ENCODE results near the gene MSL3B.
A peak's percentile ranks its signal among the peaks of the same experiment; 100 is the strongest.
"Not testable (repeated sequence)": the region's sequence is repeated elsewhere in the genome, so short reads cannot be mapped to it uniquely, and the experiment has no call there.

The MSL3B gene

GRCh38 chr2:233867993-233868532 lies at the start of gene MSL3B:
Gene MSL3B, minus strand, starts transcription at chr2:233868386.
- Histone ChIP-seq H3K4me3 (ENCODE audit: low read length in 2 of 2) (peak within 1 kb of the TSS; percentile 31 to 42), H3K27ac (ENCODE audit: low read depth in 1 of 2, low read length in 2 of 2) (no peak within 1 kb of the TSS), H3K9me3 (ENCODE audit: control insufficient read depth, low read length) (no peaks in the 10 kb centered on the region), H3K27me3 (ENCODE audit: control insufficient read depth in 1 of 2, insufficient read depth in 2 of 2, low read length in 1 of 2) (no peaks in the 10 kb centered on the region), H3K4me1 (ENCODE audit: control insufficient read depth in 1 of 2, insufficient read depth in 2 of 2, low read length in 2 of 2) (no peaks in the 10 kb centered on the region), H3K36me3 (ENCODE audit: control insufficient read depth in 1 of 2, insufficient read depth in 2 of 2, low read length in 1 of 2) (no peaks in the 10 kb centered on the region)
- intact Hi-C loops (cut with DNase I), result no loop called here
- DNase-seq (no peak), ATAC-seq (ENCODE audit: low FRiP score) (no peak)
- WGBS, 2 donors, result 9 to 10% methylated on average over 50 of the region's 50 CpGs

DNA sequence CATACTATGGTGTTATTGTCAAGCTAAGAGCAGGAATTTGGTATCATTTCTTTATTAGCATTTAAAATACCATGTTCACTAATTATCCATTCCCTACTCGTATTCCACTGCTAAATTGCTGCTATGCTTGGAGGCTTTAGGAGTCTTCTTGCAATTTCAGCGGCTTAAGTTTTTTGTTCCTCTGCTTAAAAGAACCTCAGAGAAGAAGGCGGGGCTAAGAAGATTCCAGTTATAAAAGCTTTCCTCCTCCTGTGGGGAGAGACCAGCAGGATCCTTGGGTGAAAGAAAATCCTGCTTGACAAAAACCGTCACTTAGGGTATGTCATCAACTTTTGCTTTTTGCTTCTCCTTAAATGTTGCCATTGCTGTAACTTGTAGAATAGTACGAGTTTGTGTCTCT lies 48.9 kb upstream of the MSL3B start, which contains the start of gene TRPM8:
TRPM8 (plus strand) TSS at position 258 of the 400 bp plus-strand sequence. CDS start 9,165 bp downstream, outside the sequence.
- Histone ChIP-seq H3K4me3 (ENCODE audit: low read length in 2 of 2) (no peak within 1 kb of the TSS), H3K4me1 (ENCODE audit: control insufficient read depth in 1 of 2, insufficient read depth in 2 of 2, low read length in 2 of 2) (no peaks in the 10 kb centered on the region), H3K36me3 (ENCODE audit: control insufficient read depth in 1 of 2, insufficient read depth in 2 of 2, low read length in 1 of 2) (no peaks in the 10 kb centered on the region), H3K27ac (ENCODE audit: low read depth in 1 of 2, low read length in 2 of 2) (no peak within 1 kb of the TSS), H3K9me3 (ENCODE audit: control insufficient read depth, low read length) (no peaks in the 10 kb centered on the region), H3K27me3 (ENCODE audit: control insufficient read depth in 1 of 2, insufficient read depth in 2 of 2, low read length in 1 of 2) (no peaks in the 10 kb centered on the region)
- ATAC-seq (ENCODE audit: low FRiP score), result no peak
- intact Hi-C loops (cut with DNase I), result no loop called here
- no peak for DNase-seq
- WGBS, 2 donors, result 31 to 33% methylated on average over 5 of the region's 5 CpGs

DNA sequence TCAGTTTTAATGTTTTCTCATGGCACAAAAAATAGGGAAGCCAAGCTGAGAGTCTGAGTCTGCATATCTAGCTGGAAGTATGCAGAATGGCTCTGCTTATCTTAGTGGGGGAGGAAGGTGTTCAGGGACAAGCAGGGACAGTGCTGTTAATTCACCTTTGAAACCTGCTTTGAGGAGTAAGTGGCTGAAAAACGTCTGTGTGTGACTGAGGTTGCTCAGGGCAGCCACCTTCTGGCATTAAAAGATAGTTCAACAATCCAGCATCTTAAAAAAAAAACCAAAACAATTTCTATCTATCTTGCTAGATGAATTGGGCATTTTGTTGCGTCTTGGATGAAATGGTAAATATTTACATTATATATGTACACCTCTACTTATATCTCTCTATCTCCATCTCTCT lies 46.9 kb upstream of the MSL3B start:
- Histone ChIP-seq H3K27me3 (ENCODE audit: control insufficient read depth in 1 of 2, insufficient read depth in 2 of 2, low read length in 1 of 2) (no peaks in the 10 kb centered on the region), H3K27ac (ENCODE audit: low read depth in 1 of 2, low read length in 2 of 2) (no peak overlapping the region), H3K9me3 (ENCODE audit: control insufficient read depth, low read length) (no peaks in the 10 kb centered on the region), H3K36me3 (ENCODE audit: control insufficient read depth in 1 of 2, insufficient read depth in 2 of 2, low read length in 1 of 2) (no peaks in the 10 kb centered on the region), H3K4me1 (ENCODE audit: control insufficient read depth in 1 of 2, insufficient read depth in 2 of 2, low read length in 2 of 2) (no peaks in the 10 kb centered on the region), H3K4me3 (ENCODE audit: low read length in 2 of 2) (no peak overlapping the region)
- ATAC-seq (ENCODE audit: low FRiP score) (no peak), DNase-seq (no peak)
- intact Hi-C loops (cut with DNase I), result no loop called here
- WGBS, 2 donors, result 24 to 26% methylated on average over 2 of the region's 2 CpGs

DNA sequence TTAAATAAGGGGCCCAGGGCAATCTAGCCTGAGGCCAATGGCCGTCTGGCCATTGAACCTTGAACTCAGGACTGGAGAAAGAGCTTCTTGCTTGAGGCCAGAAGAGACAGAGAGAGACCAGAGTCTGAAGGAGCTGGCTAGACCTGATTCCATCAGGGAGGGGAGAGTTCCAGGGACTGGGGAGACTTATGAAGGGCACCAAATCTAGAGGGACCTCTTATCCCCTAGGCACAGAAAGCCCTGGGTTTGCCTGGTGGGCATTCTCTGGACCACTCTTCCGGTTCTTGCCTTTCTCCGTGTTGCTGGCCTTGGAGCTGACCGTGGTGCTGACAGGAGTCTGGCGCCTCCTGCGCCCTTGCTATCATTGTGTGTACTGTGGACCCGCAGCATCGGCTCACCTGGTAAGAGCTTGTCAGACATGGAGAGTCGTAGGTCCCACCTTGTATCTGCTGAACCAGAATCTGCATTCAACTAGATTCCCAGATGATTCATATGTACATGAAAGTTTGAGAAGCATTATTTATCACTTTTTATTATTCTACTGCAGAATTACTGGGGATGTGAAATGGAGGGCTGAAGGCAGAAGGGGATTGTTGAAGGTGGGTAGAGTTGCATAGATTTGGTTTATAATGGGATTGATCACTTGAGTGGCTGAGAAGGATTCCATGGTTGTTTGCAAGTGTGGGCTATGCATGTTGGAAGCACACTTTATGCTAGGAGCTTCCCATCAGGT lies 44.7 kb upstream of the MSL3B start:
- ATAC-seq (ENCODE audit: low FRiP score) (no peak), DNase-seq (no peak)
- 12 to 16% methylated on average over 9 of the region's 9 CpGs for WGBS, 2 donors
- Histone ChIP-seq H3K27ac (ENCODE audit: low read depth in 1 of 2, low read length in 2 of 2) (no peak overlapping the region), H3K4me3 (ENCODE audit: low read length in 2 of 2) (no peak overlapping the region), H3K9me3 (ENCODE audit: control insufficient read depth, low read length) (peaks cover 2% of the 10 kb centered on the region), H3K4me1 (ENCODE audit: control insufficient read depth in 1 of 2, insufficient read depth in 2 of 2, low read length in 2 of 2) (no peaks in the 10 kb centered on the region), H3K27me3 (ENCODE audit: control insufficient read depth in 1 of 2, insufficient read depth in 2 of 2, low read length in 1 of 2) (no peaks in the 10 kb centered on the region), H3K36me3 (ENCODE audit: control insufficient read depth in 1 of 2, insufficient read depth in 2 of 2, low read length in 1 of 2) (no peaks in the 10 kb centered on the region)
- intact Hi-C loops (cut with DNase I), result no loop called here

DNA sequence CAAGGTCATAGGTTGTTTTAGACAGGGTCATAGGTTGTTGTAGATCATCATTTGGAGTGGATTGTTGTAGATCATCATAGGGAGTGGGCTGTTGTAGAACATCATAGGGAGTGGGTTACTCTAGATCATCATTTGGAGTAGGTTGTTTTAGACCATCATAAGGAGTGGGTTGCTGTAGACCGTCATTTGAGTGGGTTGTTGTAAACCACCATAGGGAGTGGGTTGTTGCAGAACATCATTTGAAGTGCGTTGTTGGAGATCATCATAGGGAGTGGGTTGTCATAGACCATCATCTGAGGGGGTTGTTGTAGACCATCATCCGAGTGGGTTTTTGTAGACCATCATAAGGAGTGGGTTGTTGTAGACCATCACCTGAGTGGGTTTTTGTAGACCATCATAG lies 39.4 kb upstream of the MSL3B start:
- 85 to 87% methylated on average over 3 of the region's 3 CpGs for whole genome bisulfite sequencing, 2 donors
- Histone ChIP-seq H3K36me3 (ENCODE audit: control insufficient read depth in 1 of 2, insufficient read depth in 2 of 2, low read length in 1 of 2) (no peaks in the 10 kb centered on the region), H3K9me3 (ENCODE audit: control insufficient read depth, low read length) (peaks cover 2% of the 10 kb centered on the region), H3K4me1 (ENCODE audit: control insufficient read depth in 1 of 2, insufficient read depth in 2 of 2, low read length in 2 of 2) (no peaks in the 10 kb centered on the region), H3K27ac (ENCODE audit: low read depth in 1 of 2, low read length in 2 of 2) (no peak overlapping the region), H3K4me3 (ENCODE audit: low read length in 2 of 2) (no peak overlapping the region), H3K27me3 (ENCODE audit: control insufficient read depth in 1 of 2, insufficient read depth in 2 of 2, low read length in 1 of 2) (no peaks in the 10 kb centered on the region)
- DNase-seq, result no peak
- no peak for ATAC-seq (ENCODE audit: low FRiP score)
- intact Hi-C loops (cut with DNase I), result no loop called here

DNA sequence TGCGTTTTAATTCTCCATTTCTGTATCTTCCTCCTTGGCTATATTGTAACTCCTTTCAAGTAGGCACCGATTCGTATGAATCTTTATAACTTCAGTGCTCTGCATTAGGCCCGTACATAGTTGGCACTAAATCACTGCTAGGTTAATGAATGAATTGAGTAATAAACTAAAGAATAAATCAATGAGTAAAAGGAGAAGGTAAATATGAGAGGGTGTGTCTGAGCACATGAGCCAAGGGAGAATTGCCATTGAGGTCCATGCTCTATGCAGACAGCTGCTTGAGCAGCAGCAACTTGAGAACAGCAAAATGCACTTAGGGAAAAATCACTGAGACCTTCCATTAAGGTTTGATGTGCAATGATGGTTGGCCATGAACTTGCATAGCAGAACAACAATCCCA lies 37.8 kb upstream of the MSL3B start:
- no peaks in the 10 kb centered on the region for H3K27me3 ChIP-seq (ENCODE audit: control insufficient read depth in 1 of 2, insufficient read depth in 2 of 2, low read length in 1 of 2)
- H3K27ac ChIP-seq (ENCODE audit: low read depth in 1 of 2, low read length in 2 of 2), result no peak overlapping the region
- no peak for ATAC-seq (ENCODE audit: low FRiP score)
- intact Hi-C loops (cut with DNase I), result no loop called here
- H3K4me1 ChIP-seq (ENCODE audit: control insufficient read depth in 1 of 2, insufficient read depth in 2 of 2, low read length in 2 of 2), result no peaks in the 10 kb centered on the region
- WGBS, 2 donors, result 87 to 89% methylated on average over 4 of the region's 4 CpGs
- peaks cover 2% of the 10 kb centered on the region for H3K9me3 ChIP-seq (ENCODE audit: control insufficient read depth, low read length)
- no peaks in the 10 kb centered on the region for H3K36me3 ChIP-seq (ENCODE audit: control insufficient read depth in 1 of 2, insufficient read depth in 2 of 2, low read length in 1 of 2)
- no peak for DNase-seq
- H3K4me3 ChIP-seq (ENCODE audit: low read length in 2 of 2), result no peak overlapping the region

- WGBS, 2 donors, result 85 to 93% methylated on average over 4 of the region's 4 CpGs
- no peaks in the 10 kb centered on the region for H3K9me3 ChIP-seq (ENCODE audit: control insufficient read depth, low read length)
- H3K27me3 ChIP-seq (ENCODE audit: control insufficient read depth in 1 of 2, insufficient read depth in 2 of 2, low read length in 1 of 2), result no peaks in the 10 kb centered on the region
- intact Hi-C loops (cut with DNase I), result no loop called here
- DNase-seq (no peak), ATAC-seq (ENCODE audit: low FRiP score) (no peak)
- no peak overlapping the region for H3K4me3 ChIP-seq (ENCODE audit: low read length in 2 of 2)
- no peak overlapping the region for H3K27ac ChIP-seq (ENCODE audit: low read depth in 1 of 2, low read length in 2 of 2)
- H3K36me3 ChIP-seq (ENCODE audit: control insufficient read depth in 1 of 2, insufficient read depth in 2 of 2, low read length in 1 of 2), result no peaks in the 10 kb centered on the region
- H3K4me1 ChIP-seq (ENCODE audit: control insufficient read depth in 1 of 2, insufficient read depth in 2 of 2, low read length in 2 of 2), result no peaks in the 10 kb centered on the region
Observed at GRCh38 chr2:233901884-233902283, 33.7 kb upstream of the MSL3B start.

DNA sequence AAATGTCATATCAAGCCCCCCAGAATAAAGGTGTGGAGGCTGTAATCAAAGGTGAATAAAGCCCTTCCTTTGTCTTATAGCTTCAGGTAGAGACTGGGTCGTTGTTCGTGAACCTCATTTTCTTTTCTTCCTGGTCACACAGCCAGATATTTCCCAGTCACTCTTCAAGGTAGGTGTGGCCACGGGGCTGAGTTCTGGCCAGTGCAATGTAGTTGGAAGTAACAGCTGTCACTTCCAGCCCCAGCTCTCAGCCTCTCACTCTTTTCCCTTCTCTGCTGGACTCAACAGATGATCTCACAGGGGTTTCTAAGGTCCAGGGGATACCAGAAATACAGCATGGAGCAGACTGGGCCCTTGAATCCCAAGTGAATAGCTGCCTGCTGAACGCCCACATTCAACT lies 33.2 kb upstream of the MSL3B start:
- no peak overlapping the region for H3K4me3 ChIP-seq (ENCODE audit: low read length in 2 of 2)
- no peaks in the 10 kb centered on the region for H3K27me3 ChIP-seq (ENCODE audit: control insufficient read depth in 1 of 2, insufficient read depth in 2 of 2, low read length in 1 of 2)
- H3K4me1 ChIP-seq (ENCODE audit: control insufficient read depth in 1 of 2, insufficient read depth in 2 of 2, low read length in 2 of 2), result no peaks in the 10 kb centered on the region
- no peaks in the 10 kb centered on the region for H3K9me3 ChIP-seq (ENCODE audit: control insufficient read depth, low read length)
- ATAC-seq (ENCODE audit: low FRiP score) (no peak), DNase-seq (no peak)
- no peaks in the 10 kb centered on the region for H3K36me3 ChIP-seq (ENCODE audit: control insufficient read depth in 1 of 2, insufficient read depth in 2 of 2, low read length in 1 of 2)
- 49 to 58% methylated on average over 4 of the region's 4 CpGs for WGBS, 2 donors
- intact Hi-C loops (cut with DNase I), result no loop called here
- H3K27ac ChIP-seq (ENCODE audit: low read depth in 1 of 2, low read length in 2 of 2), result no peak overlapping the region

- DNase-seq; H3K36me3 ChIP-seq (ENCODE audit: control insufficient read depth in 1 of 2, insufficient read depth in 2 of 2, low read length in 1 of 2); intact Hi-C loops (cut with DNase I); H3K27ac ChIP-seq (ENCODE audit: low read depth in 1 of 2, low read length in 2 of 2); H3K27me3 ChIP-seq (ENCODE audit: control insufficient read depth in 1 of 2, insufficient read depth in 2 of 2, low read length in 1 of 2); H3K9me3 ChIP-seq (ENCODE audit: control insufficient read depth, low read length); ATAC-seq (ENCODE audit: low FRiP score); H3K4me1 ChIP-seq (ENCODE audit: control insufficient read depth in 1 of 2, insufficient read depth in 2 of 2, low read length in 2 of 2); H3K4me3 ChIP-seq (ENCODE audit: low read length in 2 of 2): not testable (repeated sequence)
- 49 to 56% methylated on average over 2 of the region's 2 CpGs for WGBS, 2 donors
Observed at GRCh38 chr2:233896253-233896652, 28.1 kb upstream of the MSL3B start.

All from aorta (tissue), 5 donors.